ENCODE measurements around the gene CACNA1C. TPM values are rescaled to one million over a fixed set of nuclear protein-coding genes. Genes with fewer than 3 reads are reported as not detected.
A peak's percentile ranks its signal among the peaks of the same experiment; 100 is the strongest.
"Not testable (repeated sequence)": the region's sequence is repeated elsewhere in the genome, so short reads cannot be mapped to it uniquely, and the experiment has no call there.

The CACNA1C gene
- polyA plus RNA-seq, 4 donors, result 0.67 to 2.5 (median 2.0) TPM

DNA sequence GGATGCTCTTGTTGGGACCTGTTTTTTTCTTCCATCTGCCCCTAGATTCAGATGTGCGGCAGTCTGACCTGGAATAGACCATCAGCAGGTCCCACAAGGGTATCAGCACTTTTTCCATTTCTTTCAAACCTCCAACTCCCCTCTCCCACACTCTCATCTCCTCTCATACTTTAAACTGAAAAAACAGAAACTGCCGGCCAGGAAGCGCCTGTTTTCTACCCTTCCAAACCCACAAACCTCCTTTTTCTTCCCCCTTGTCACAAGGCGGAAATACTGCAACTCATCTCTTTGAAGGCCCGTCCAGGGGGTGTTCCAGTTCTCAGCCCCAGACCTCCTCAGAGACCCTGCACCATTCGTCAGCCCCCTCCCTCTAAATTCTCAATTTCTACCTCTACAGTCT lies 679.5 kb downstream of the CACNA1C start:
- FAIRE-seq (no peak), DNase-seq (no peak)
- no peak overlapping the region for H3K4me3 ChIP-seq (ENCODE audit: low read depth in 1 of 3, low read length in 3 of 3)
- H3K27ac ChIP-seq (ENCODE audit: low read depth in 1 of 3, low read length in 2 of 3), result no peak overlapping the region
- H3K36me3 ChIP-seq (ENCODE audit: control insufficient read depth in 3 of 3, insufficient read depth in 2 of 3, low read depth in 1 of 3, low read length in 3 of 3), result no peaks in the 10 kb centered on the region
- no peaks in the 10 kb centered on the region for H3K9me3 ChIP-seq (ENCODE audit: control insufficient read depth in 2 of 2, insufficient read depth in 1 of 2, low read depth in 1 of 2, low read length in 1 of 2)
- peaks cover 0 to 7% (median 0%) of the 10 kb centered on the region in 3 donors for H3K27me3 ChIP-seq (ENCODE audit: control insufficient read depth in 3 of 3, insufficient read depth in 3 of 3, low read length in 3 of 3)
- H3K4me1 ChIP-seq (ENCODE audit: control insufficient read depth in 3 of 3, insufficient read depth in 2 of 3, low read depth in 1 of 3, low read length in 2 of 3), result no peaks in the 10 kb centered on the region
- WGBS, 3 donors, result 59 to 67% (median 60%) methylated on average over 6 of the region's 6 CpGs

DNA sequence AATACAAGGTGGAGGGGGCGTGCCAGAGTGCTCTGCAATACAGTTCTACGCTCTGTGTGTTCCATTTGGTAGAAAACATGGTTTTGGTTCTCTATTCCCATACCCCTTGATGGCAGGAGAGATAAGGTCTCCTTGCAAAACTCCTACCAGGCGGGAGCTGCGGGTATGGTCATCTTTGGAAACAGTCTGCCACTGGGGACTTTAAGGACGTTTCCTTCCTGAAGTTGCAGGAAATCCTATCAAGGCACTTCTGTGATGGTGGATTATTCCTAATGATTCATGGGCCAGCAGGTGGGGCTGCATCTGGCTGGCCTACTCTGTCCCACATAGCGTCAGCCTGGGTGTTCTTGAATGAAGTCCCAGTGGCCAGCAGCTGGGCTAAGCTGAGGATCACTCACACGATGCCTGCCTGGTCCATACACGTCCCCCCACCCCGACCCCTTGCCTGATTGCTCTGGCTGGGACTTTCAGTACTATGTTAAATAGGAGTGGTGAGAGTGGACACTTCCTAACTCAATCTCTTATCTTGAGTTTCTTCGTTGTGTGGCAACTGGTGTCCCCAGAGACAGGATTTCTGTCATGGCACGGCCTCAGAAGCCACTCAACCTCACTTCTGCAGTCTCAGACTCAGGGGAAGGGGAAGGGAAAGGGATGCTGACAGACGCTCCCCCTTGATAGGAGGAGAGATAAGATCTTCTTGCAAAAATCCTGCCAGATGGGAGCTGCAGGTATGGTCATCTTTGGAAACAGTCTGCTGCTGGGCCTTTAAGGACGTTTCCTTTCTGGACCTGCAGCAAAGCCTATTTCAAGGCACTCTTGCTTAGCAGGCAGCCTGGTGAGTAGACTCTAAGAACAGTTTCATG lies 680.9 kb downstream of the CACNA1C start:
- DNase-seq, result no peak
- WGBS, 3 donors, result 54 to 72% (median 65%) methylated on average over 13 of the region's 13 CpGs
- H3K36me3 ChIP-seq (ENCODE audit: control insufficient read depth in 3 of 3, insufficient read depth in 2 of 3, low read depth in 1 of 3, low read length in 3 of 3), result no peaks in the 10 kb centered on the region
- no peaks in the 10 kb centered on the region for H3K9me3 ChIP-seq (ENCODE audit: control insufficient read depth in 2 of 2, insufficient read depth in 1 of 2, low read depth in 1 of 2, low read length in 1 of 2)
- no peaks in the 10 kb centered on the region for H3K4me1 ChIP-seq (ENCODE audit: control insufficient read depth in 3 of 3, insufficient read depth in 2 of 3, low read depth in 1 of 3, low read length in 2 of 3)
- peaks cover 0 to 7% (median 0%) of the 10 kb centered on the region in 3 donors for H3K27me3 ChIP-seq (ENCODE audit: control insufficient read depth in 3 of 3, insufficient read depth in 3 of 3, low read length in 3 of 3)
- H3K27ac ChIP-seq (ENCODE audit: low read depth in 1 of 3, low read length in 2 of 3), result no peak overlapping the region
- no peak for FAIRE-seq
- no peak overlapping the region for H3K4me3 ChIP-seq (ENCODE audit: low read depth in 1 of 3, low read length in 3 of 3)

DNA sequence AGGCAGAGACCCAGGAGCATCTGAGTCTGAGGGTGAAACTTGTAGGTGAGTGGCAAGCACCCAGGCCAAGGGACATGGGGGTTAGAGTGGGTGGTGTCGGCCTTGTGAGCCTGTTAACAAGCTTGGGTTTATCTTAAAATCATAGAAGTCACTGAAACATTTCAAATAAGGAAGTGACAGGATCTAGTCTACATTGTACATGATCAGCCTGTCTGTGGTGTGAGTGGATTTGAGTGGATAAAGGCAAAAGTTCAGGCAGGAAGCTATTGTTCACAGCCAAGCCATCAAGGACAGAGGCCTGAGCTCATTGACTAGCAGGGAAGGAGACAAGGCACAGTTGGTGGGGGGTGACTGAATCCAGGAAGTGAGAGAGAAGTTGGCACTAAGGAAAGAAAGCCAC lies 682.6 kb downstream of the CACNA1C start:
- no peaks in the 10 kb centered on the region for H3K4me1 ChIP-seq (ENCODE audit: control insufficient read depth in 3 of 3, insufficient read depth in 2 of 3, low read depth in 1 of 3, low read length in 2 of 3)
- peaks cover 0 to 7% (median 0%) of the 10 kb centered on the region in 3 donors for H3K27me3 ChIP-seq (ENCODE audit: control insufficient read depth in 3 of 3, insufficient read depth in 3 of 3, low read length in 3 of 3)
- WGBS, 3 donors, result 71 to 77% (median 76%) methylated on average over 1 of the region's 1 CpG
- no peak for DNase-seq
- no peak overlapping the region for H3K4me3 ChIP-seq (ENCODE audit: low read depth in 1 of 3, low read length in 3 of 3)
- H3K9me3 ChIP-seq (ENCODE audit: control insufficient read depth in 2 of 2, insufficient read depth in 1 of 2, low read depth in 1 of 2, low read length in 1 of 2), result no peaks in the 10 kb centered on the region
- no peak overlapping the region for H3K27ac ChIP-seq (ENCODE audit: low read depth in 1 of 3, low read length in 2 of 3)
- no peaks in the 10 kb centered on the region for H3K36me3 ChIP-seq (ENCODE audit: control insufficient read depth in 3 of 3, insufficient read depth in 2 of 3, low read depth in 1 of 3, low read length in 3 of 3)
- no peak for FAIRE-seq

GRCh38 chr12:2737656-2738241 lies 685.0 kb downstream of the CACNA1C start:
- DNase-seq (no peak), FAIRE-seq (no peak)
- Histone ChIP-seq H3K4me1 (ENCODE audit: control insufficient read depth in 3 of 3, insufficient read depth in 2 of 3, low read depth in 1 of 3, low read length in 2 of 3) (no peaks in the 10 kb centered on the region), H3K9me3 (ENCODE audit: control insufficient read depth in 2 of 2, insufficient read depth in 1 of 2, low read depth in 1 of 2, low read length in 1 of 2) (no peaks in the 10 kb centered on the region), H3K4me3 (ENCODE audit: low read depth in 1 of 3, low read length in 3 of 3) (no peak overlapping the region), H3K36me3 (ENCODE audit: control insufficient read depth in 3 of 3, insufficient read depth in 2 of 3, low read depth in 1 of 3, low read length in 3 of 3) (no peaks in the 10 kb centered on the region), H3K27me3 (ENCODE audit: control insufficient read depth in 3 of 3, insufficient read depth in 3 of 3, low read length in 3 of 3) (peaks cover 0 to 3% (median 0%) of the 10 kb centered on the region in 3 donors), H3K27ac (ENCODE audit: low read depth in 1 of 3, low read length in 2 of 3) (no peak overlapping the region)
- 72 to 82% (median 77%) methylated on average over 10 to 11 of the region's 11 CpGs for WGBS, 3 donors

DNA sequence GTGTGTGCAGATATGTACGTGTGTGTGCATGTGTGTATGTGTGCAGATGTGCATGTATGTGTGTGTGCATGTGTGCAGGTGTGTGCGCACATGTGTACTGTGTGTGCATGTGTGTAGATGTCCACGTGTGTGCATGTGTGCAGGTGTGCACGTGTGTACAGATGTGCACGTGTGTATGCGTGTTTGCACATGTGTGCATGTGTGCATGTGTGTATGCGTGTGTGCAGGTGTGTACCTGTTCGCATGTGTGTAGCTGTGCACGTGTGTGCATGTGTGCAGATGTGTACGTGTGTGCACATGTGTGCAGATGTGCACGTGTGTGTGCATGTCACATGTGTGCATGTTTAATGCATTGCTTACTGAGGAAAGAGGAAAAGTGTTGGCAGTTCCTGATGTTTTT lies 686.3 kb downstream of the CACNA1C start:
- Histone ChIP-seq H3K9me3 (ENCODE audit: control insufficient read depth in 2 of 2, insufficient read depth in 1 of 2, low read depth in 1 of 2, low read length in 1 of 2) (no peaks in the 10 kb centered on the region), H3K36me3 (ENCODE audit: control insufficient read depth in 3 of 3, insufficient read depth in 2 of 3, low read depth in 1 of 3, low read length in 3 of 3) (no peaks in the 10 kb centered on the region), H3K4me1 (ENCODE audit: control insufficient read depth in 3 of 3, insufficient read depth in 2 of 3, low read depth in 1 of 3, low read length in 2 of 3) (no peaks in the 10 kb centered on the region), H3K27me3 (ENCODE audit: control insufficient read depth in 3 of 3, insufficient read depth in 3 of 3, low read length in 3 of 3) (no peaks in the 10 kb centered on the region), H3K27ac (ENCODE audit: low read depth in 1 of 3, low read length in 2 of 3) (no peak overlapping the region), H3K4me3 (ENCODE audit: low read depth in 1 of 3, low read length in 3 of 3) (no peak overlapping the region)
- WGBS, 3 donors, result 75 to 81% (median 78%) methylated on average over 11 of the region's 11 CpGs
- DNase-seq (no peak), FAIRE-seq (no peak)

- no peaks in the 10 kb centered on the region for H3K4me1 ChIP-seq (ENCODE audit: control insufficient read depth in 3 of 3, insufficient read depth in 2 of 3, low read depth in 1 of 3, low read length in 2 of 3)
- no peaks in the 10 kb centered on the region for H3K36me3 ChIP-seq (ENCODE audit: control insufficient read depth in 3 of 3, insufficient read depth in 2 of 3, low read depth in 1 of 3, low read length in 3 of 3)
- H3K9me3 ChIP-seq (ENCODE audit: control insufficient read depth in 2 of 2, insufficient read depth in 1 of 2, low read depth in 1 of 2, low read length in 1 of 2), result no peaks in the 10 kb centered on the region
- DNase-seq (peak; percentile 10 to 22), FAIRE-seq (no peak)
- no peak overlapping the region for H3K4me3 ChIP-seq (ENCODE audit: low read depth in 1 of 3, low read length in 3 of 3)
- no peak overlapping the region for H3K27ac ChIP-seq (ENCODE audit: low read depth in 1 of 3, low read length in 2 of 3)
- H3K27me3 ChIP-seq (ENCODE audit: control insufficient read depth in 3 of 3, insufficient read depth in 3 of 3, low read length in 3 of 3), result no peaks in the 10 kb centered on the region
- WGBS, 3 donors, result 37 to 49% (median 40%) methylated on average over 11 of the region's 11 CpGs
Observed at GRCh38 chr12:2739832-2740641, 687.2 kb downstream of the CACNA1C start.

DNA sequence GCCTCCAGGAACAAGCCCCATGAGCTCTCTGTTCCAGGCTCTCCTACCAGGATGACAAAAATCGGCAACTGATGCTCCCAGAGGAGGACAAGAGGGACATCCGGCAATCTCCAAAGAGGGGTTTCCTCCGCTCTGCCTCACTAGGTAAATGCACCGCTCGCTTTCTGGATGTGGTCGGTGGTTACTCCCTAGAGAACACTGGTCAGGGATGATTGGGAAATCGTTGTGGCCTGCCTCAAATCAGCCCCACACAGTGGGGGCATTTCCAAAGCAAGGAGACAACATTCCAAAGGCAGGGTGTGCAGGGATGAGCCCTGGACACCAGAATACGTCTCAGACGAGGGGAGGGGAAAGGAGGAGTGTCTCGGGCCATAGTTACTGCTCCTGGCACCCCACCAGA lies 689.2 kb downstream of the CACNA1C start:
- 67 to 75% (median 70%) methylated on average over 8 to 10 of the region's 10 CpGs for WGBS, 3 donors
- not testable (repeated sequence) for FAIRE-seq

GRCh38 chr12:2743478-2743877 lies 690.7 kb downstream of the CACNA1C start:
- H3K4me1 ChIP-seq (ENCODE audit: control insufficient read depth in 3 of 3, insufficient read depth in 2 of 3, low read depth in 1 of 3, low read length in 2 of 3), result no peaks in the 10 kb centered on the region
- 89 to 94% (median 91%) methylated on average over 6 of the region's 6 CpGs for WGBS, 3 donors
- no peaks in the 10 kb centered on the region for H3K9me3 ChIP-seq (ENCODE audit: control insufficient read depth in 2 of 2, insufficient read depth in 1 of 2, low read depth in 1 of 2, low read length in 1 of 2)
- DNase-seq (no peak), FAIRE-seq (no peak)
- H3K27me3 ChIP-seq (ENCODE audit: control insufficient read depth in 3 of 3, insufficient read depth in 3 of 3, low read length in 3 of 3), result no peaks in the 10 kb centered on the region
- no peak overlapping the region for H3K27ac ChIP-seq (ENCODE audit: low read depth in 1 of 3, low read length in 2 of 3)
- no peak overlapping the region for H3K4me3 ChIP-seq (ENCODE audit: low read depth in 1 of 3, low read length in 3 of 3)
- no peaks in the 10 kb centered on the region for H3K36me3 ChIP-seq (ENCODE audit: control insufficient read depth in 3 of 3, insufficient read depth in 2 of 3, low read depth in 1 of 3, low read length in 3 of 3)

More for the DNA sequence above, 689.2 kb downstream of the CACNA1C start:
- not testable (repeated sequence) for H3K27ac ChIP-seq (ENCODE audit: low read depth in 1 of 3, low read length in 2 of 3); H3K4me3 ChIP-seq (ENCODE audit: low read depth in 1 of 3, low read length in 3 of 3); H3K36me3 ChIP-seq (ENCODE audit: control insufficient read depth in 3 of 3, insufficient read depth in 2 of 3, low read depth in 1 of 3, low read length in 3 of 3); H3K9me3 ChIP-seq (ENCODE audit: control insufficient read depth in 2 of 2, insufficient read depth in 1 of 2, low read depth in 1 of 2, low read length in 1 of 2); DNase-seq; H3K4me1 ChIP-seq (ENCODE audit: control insufficient read depth in 3 of 3, insufficient read depth in 2 of 3, low read depth in 1 of 3, low read length in 2 of 3); H3K27me3 ChIP-seq (ENCODE audit: control insufficient read depth in 3 of 3, insufficient read depth in 3 of 3, low read length in 3 of 3)
